ENCODE measurements around the gene TSC22D3.

The TSC22D3 gene

GRCh38 chrX:107752043-107752442 is 23.5 kb downstream of the TSC22D3 start (continued):
- TF ChIP-seq CREB5 (CRISPR knock-in tag; IDR thresholded peaks at IDR 0.05; ENCODE audit: low read depth): no peak
- no peak for TF ChIP-seq ZFP30 (CRISPR knock-in tag; IDR thresholded peaks at IDR 0.05)
- TF ChIP-seq BACH2 (CRISPR knock-in tag; IDR thresholded peaks at IDR 0.05; ENCODE audit: borderline replicate concordance): no peak
- no peak for TF ChIP-seq ESRRG (CRISPR knock-in tag; IDR thresholded peaks at IDR 0.05)
- TF ChIP-seq, protein P1, sequence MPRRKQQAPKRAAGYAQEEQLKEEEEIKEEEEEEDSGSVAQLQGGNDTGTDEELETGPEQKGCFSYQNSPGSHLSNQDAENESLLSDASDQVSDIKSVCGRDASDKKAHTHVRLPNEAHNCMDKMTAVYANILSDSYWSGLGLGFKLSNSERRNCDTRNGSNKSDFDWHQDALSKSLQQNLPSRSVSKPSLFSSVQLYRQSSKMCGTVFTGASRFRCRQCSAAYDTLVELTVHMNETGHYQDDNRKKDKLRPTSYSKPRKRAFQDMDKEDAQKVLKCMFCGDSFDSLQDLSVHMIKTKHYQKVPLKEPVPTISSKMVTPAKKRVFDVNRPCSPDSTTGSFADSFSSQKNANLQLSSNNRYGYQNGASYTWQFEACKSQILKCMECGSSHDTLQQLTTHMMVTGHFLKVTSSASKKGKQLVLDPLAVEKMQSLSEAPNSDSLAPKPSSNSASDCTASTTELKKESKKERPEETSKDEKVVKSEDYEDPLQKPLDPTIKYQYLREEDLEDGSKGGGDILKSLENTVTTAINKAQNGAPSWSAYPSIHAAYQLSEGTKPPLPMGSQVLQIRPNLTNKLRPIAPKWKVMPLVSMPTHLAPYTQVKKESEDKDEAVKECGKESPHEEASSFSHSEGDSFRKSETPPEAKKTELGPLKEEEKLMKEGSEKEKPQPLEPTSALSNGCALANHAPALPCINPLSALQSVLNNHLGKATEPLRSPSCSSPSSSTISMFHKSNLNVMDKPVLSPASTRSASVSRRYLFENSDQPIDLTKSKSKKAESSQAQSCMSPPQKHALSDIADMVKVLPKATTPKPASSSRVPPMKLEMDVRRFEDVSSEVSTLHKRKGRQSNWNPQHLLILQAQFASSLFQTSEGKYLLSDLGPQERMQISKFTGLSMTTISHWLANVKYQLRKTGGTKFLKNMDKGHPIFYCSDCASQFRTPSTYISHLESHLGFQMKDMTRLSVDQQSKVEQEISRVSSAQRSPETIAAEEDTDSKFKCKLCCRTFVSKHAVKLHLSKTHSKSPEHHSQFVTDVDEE (CRISPR knock-in tag; IDR thresholded peaks at IDR 0.05): no peak
- no peak for TF ChIP-seq ISL1 (CRISPR knock-in tag; IDR thresholded peaks at IDR 0.05)
- TF ChIP-seq OSR1 (CRISPR knock-in tag; IDR thresholded peaks at IDR 0.05): no peak
- TF ChIP-seq ZNF565 (CRISPR knock-in tag; conservative IDR thresholded peaks at IDR 0.05; ENCODE audit: low read depth): no peak
- TF ChIP-seq TCF4 (CRISPR knock-in tag; IDR thresholded peaks at IDR 0.05; ENCODE audit: borderline replicate concordance): no peak
- no peak for TF ChIP-seq PPARA (CRISPR knock-in tag; IDR thresholded peaks at IDR 0.05; ENCODE audit: borderline replicate concordance)
- no peak for TF ChIP-seq ZNF70 (CRISPR knock-in tag; IDR thresholded peaks at IDR 0.05)

DNA sequence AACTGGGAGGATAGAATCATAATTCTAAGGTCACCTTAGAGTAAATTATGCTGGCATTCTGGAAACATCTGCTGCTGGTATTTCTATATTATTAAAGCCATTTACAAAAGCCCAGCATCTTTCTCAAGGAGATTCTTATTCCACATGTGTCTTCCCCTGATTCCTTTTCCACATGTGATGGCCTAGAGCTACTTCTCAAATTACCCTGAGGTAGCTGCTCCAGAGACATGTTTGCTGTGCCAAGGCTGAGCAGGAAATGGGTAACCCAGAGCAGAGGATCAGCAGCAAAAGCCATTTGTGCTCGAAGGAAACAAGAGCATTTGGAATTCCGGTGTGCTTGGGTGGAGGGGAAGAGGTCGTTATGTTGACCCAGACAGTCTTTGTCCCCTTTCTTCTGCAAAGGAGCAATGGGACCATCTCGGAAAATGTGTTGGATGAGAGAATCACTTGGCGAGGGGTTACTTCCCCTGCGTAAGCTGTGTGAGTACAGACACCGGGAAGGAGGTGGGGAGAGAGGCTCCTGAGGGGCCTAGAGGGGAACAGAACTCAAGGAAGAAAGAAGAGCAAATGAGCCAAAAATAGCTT is 24.6 kb downstream of the TSC22D3 start:
- ATAC-seq: no peak
- TF ChIP-seq, protein P2, sequence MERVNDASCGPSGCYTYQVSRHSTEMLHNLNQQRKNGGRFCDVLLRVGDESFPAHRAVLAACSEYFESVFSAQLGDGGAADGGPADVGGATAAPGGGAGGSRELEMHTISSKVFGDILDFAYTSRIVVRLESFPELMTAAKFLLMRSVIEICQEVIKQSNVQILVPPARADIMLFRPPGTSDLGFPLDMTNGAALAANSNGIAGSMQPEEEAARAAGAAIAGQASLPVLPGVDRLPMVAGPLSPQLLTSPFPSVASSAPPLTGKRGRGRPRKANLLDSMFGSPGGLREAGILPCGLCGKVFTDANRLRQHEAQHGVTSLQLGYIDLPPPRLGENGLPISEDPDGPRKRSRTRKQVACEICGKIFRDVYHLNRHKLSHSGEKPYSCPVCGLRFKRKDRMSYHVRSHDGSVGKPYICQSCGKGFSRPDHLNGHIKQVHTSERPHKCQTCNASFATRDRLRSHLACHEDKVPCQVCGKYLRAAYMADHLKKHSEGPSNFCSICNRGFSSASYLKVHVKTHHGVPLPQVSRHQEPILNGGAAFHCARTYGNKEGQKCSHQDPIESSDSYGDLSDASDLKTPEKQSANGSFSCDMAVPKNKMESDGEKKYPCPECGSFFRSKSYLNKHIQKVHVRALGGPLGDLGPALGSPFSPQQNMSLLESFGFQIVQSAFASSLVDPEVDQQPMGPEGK (CRISPR knock-in tag; IDR thresholded peaks at IDR 0.05; ENCODE audit: borderline replicate concordance): no peak
- TF ChIP-seq SNAI2 (CRISPR knock-in tag; IDR thresholded peaks at IDR 0.05) (no peak), ZC3H10 (CRISPR knock-in tag; IDR thresholded peaks at IDR 0.05) (no peak), ISL1 (CRISPR knock-in tag; IDR thresholded peaks at IDR 0.05) (no peak), ARNTL (CRISPR knock-in tag; IDR thresholded peaks at IDR 0.05; ENCODE audit: borderline replicate concordance, low read depth) (no peak), CREB5 (CRISPR knock-in tag; IDR thresholded peaks at IDR 0.05; ENCODE audit: low read depth) (no peak), ZNF70 (CRISPR knock-in tag; IDR thresholded peaks at IDR 0.05) (no peak), GLIS3 (CRISPR knock-in tag; IDR thresholded peaks at IDR 0.05) (no peak), OSR1 (CRISPR knock-in tag; IDR thresholded peaks at IDR 0.05) (no peak)
- TF ChIP-seq, protein P1 (CRISPR knock-in tag; IDR thresholded peaks at IDR 0.05): no peak

DNA sequence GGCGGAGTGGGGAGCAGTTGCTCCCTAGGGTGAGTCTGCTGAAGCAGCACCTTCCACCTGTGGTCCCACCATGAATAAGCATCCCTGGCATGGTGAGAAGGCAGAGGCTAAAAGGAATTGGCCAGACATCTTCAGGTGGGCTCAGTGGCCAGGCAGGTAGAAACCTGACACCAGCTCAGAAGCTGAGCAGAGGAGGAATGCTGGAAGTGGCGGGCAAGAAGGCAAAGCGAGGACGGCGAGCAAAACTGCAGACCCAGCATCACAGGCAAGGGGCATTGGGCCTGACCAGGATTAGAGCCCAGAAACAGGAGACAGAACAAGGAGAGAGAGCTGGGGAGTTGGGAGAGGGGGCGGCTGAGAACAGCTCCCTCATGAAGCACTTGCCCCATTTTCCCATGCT is 25.3 kb downstream of the TSC22D3 start:
- no peak for ATAC-seq
- TF ChIP-seq RARB (CRISPR knock-in tag; IDR thresholded peaks at IDR 0.05): no peak
- no peak for TF ChIP-seq CREB5 (CRISPR knock-in tag; IDR thresholded peaks at IDR 0.05; ENCODE audit: low read depth)
- TF ChIP-seq ZC3H10 (CRISPR knock-in tag; IDR thresholded peaks at IDR 0.05): no peak
- TF ChIP-seq CSRNP3 (CRISPR knock-in tag; IDR thresholded peaks at IDR 0.05): no peak
- TF ChIP-seq ISL1 (CRISPR knock-in tag; IDR thresholded peaks at IDR 0.05): no peak
- no peak for TF ChIP-seq ARNTL (CRISPR knock-in tag; IDR thresholded peaks at IDR 0.05; ENCODE audit: borderline replicate concordance, low read depth)
- TF ChIP-seq ZNF565 (CRISPR knock-in tag; conservative IDR thresholded peaks at IDR 0.05; ENCODE audit: low read depth): no peak
- TF ChIP-seq ZFP30 (CRISPR knock-in tag; IDR thresholded peaks at IDR 0.05): no peak
- no peak for TF ChIP-seq TCF4 (CRISPR knock-in tag; IDR thresholded peaks at IDR 0.05; ENCODE audit: borderline replicate concordance)
- TF ChIP-seq, protein P1 (CRISPR knock-in tag; IDR thresholded peaks at IDR 0.05): no peak
- no peak for TF ChIP-seq OSR1 (CRISPR knock-in tag; IDR thresholded peaks at IDR 0.05)
- no peak for TF ChIP-seq PPARA (CRISPR knock-in tag; IDR thresholded peaks at IDR 0.05; ENCODE audit: borderline replicate concordance)
- TF ChIP-seq ZNF70 (CRISPR knock-in tag; IDR thresholded peaks at IDR 0.05): no peak
- TF ChIP-seq BACH2 (CRISPR knock-in tag; IDR thresholded peaks at IDR 0.05; ENCODE audit: borderline replicate concordance): no peak
